Endothelial cell (in vitro differentiated cells): ENCODE data around the gene NLGN1. TPM values are rescaled to one million over a fixed set of nuclear protein-coding genes. Genes with fewer than 3 reads are reported as not detected.
A peak's percentile ranks its signal among the peaks of the same experiment; 100 is the strongest.

Experiments
- DNase-seq: peaks from one replicate; pipeline ENCODE4 v3.0.0; 2021; ENCODE audit warnings: low spot score
- H3K27ac Mint-ChIP-seq: one replicate; pipeline ENCODE4 v1.8.0; 2021; ENCODE audit warnings: mixed read lengths, inconsistent platforms; ENCODE audit not compliant: unreplicated experiment
- H3K27me3 Mint-ChIP-seq: one replicate; pipeline ENCODE4 v1.8.0; 2021; ENCODE audit warnings: mild to moderate bottlenecking, moderate library complexity, mixed read lengths, inconsistent platforms; ENCODE audit not compliant: unreplicated experiment
- H3K36me3 Mint-ChIP-seq: one replicate; pipeline ENCODE4 v1.8.0; 2021; ENCODE audit warnings: mild to moderate bottlenecking, low read depth, mixed read lengths, inconsistent platforms; ENCODE audit not compliant: unreplicated experiment
- H3K4me1 Mint-ChIP-seq: one replicate; pipeline ENCODE4 v1.8.0; 2021; ENCODE audit warnings: mild to moderate bottlenecking, mixed read lengths, inconsistent platforms; ENCODE audit not compliant: unreplicated experiment
- H3K4me3 Mint-ChIP-seq: one replicate; pipeline ENCODE4 v1.8.0; 2021; ENCODE audit warnings: mild to moderate bottlenecking, mixed read lengths, inconsistent platforms; ENCODE audit not compliant: unreplicated experiment
- H3K9me3 Mint-ChIP-seq: one replicate; pipeline ENCODE4 v1.8.0; 2021; ENCODE audit warnings: mixed read lengths, inconsistent platforms; ENCODE audit not compliant: unreplicated experiment
- CTCF ChIP-seq: fragments of 200-600 bp; sonication (generic); IDR thresholded peaks from one replicate; pipeline ENCODE4 v1.5.0; 2021; ENCODE audit warnings: antibody characterized with exemption; ENCODE audit not compliant: unreplicated experiment
- total RNA-seq: library from RNA; stranded (reverse); fragmentation: NEBNext Ultra II Directional; extraction: Animal tissue kit (Norgen Biotek cat#: 25700); gene quantifications from one replicate; pipeline ENCODE4 v1.2.1, GENCODE V29; 2021; ENCODE audit not compliant: unreplicated experiment

Gene NLGN1
- total RNA-seq, 1 donor from 2014 or later = 27.6 TPM

GRCh38 chr3:173865900-173866498, 468.5 kb downstream of the NLGN1 start:
- TF ChIP-seq CTCF = no peak
- no peak for DNase-seq
- peaks cover 3% of the 10 kb centered on the region for H3K4me1 Mint-ChIP-seq
- no peaks in the 10 kb centered on the region for H3K9me3 Mint-ChIP-seq
- H3K27ac Mint-ChIP-seq = no peak overlapping the region
- H3K36me3 Mint-ChIP-seq = no peaks in the 10 kb centered on the region
- no peak overlapping the region for H3K4me3 Mint-ChIP-seq
- H3K27me3 Mint-ChIP-seq = no peaks in the 10 kb centered on the region

GRCh38 chr3:173869766-173870165, 472.2 kb downstream of the NLGN1 start:
- H3K27ac Mint-ChIP-seq = no peak overlapping the region
- peaks cover 2% of the 10 kb centered on the region for H3K27me3 Mint-ChIP-seq
- no peak overlapping the region for H3K4me3 Mint-ChIP-seq
- H3K36me3 Mint-ChIP-seq = no peaks in the 10 kb centered on the region
- no peak for TF ChIP-seq CTCF
- peaks cover 3% of the 10 kb centered on the region for H3K4me1 Mint-ChIP-seq
- H3K9me3 Mint-ChIP-seq = no peaks in the 10 kb centered on the region
- no peak for DNase-seq

- H3K4me1 Mint-ChIP-seq = no peaks in the 10 kb centered on the region
- H3K27ac Mint-ChIP-seq = no peak overlapping the region
- no peak for DNase-seq
- H3K4me3 Mint-ChIP-seq = no peak overlapping the region
- H3K27me3 Mint-ChIP-seq = peaks cover 2% of the 10 kb centered on the region
- no peak for TF ChIP-seq CTCF
- H3K9me3 Mint-ChIP-seq = no peaks in the 10 kb centered on the region
- no peaks in the 10 kb centered on the region for H3K36me3 Mint-ChIP-seq
Measured at GRCh38 chr3:173870976-173871375, 473.4 kb downstream of the NLGN1 start.

GRCh38 chr3:173875790-173876189, 478.2 kb downstream of the NLGN1 start:
- DNase-seq = no peak
- no peak overlapping the region for H3K4me3 Mint-ChIP-seq
- H3K9me3 Mint-ChIP-seq = no peaks in the 10 kb centered on the region
- H3K27ac Mint-ChIP-seq = no peak overlapping the region
- TF ChIP-seq CTCF = no peak
- H3K36me3 Mint-ChIP-seq = no peaks in the 10 kb centered on the region
- H3K27me3 Mint-ChIP-seq = peaks cover 2% of the 10 kb centered on the region
- no peaks in the 10 kb centered on the region for H3K4me1 Mint-ChIP-seq

- no peaks in the 10 kb centered on the region for H3K36me3 Mint-ChIP-seq
- peaks cover 2% of the 10 kb centered on the region for H3K27me3 Mint-ChIP-seq
- peak; percentile 69 for TF ChIP-seq CTCF
- H3K27ac Mint-ChIP-seq = no peak overlapping the region
- H3K4me3 Mint-ChIP-seq = no peak overlapping the region
- DNase-seq = no peak
- H3K4me1 Mint-ChIP-seq = no peaks in the 10 kb centered on the region
- H3K9me3 Mint-ChIP-seq = no peaks in the 10 kb centered on the region
Measured at GRCh38 chr3:173876476-173876875, 478.9 kb downstream of the NLGN1 start.
